Fibroblast of pulmonary artery (primary cell): Measurements from ENCODE around the gene SNTA1.
A peak's percentile ranks its signal among the peaks of the same experiment; 100 is the strongest.

Experiments
- DNase-seq: peaks from one replicate; pipeline ENCODE4 v3.0.0-alpha.2; 2010; ENCODE audit warnings: low read depth
- H3K4me3 ChIP-seq: replicated peaks from 2 replicates; pipeline ENCODE4 v1.5.1; 2011; ENCODE audit warnings: low read depth, mild to moderate bottlenecking, control low read depth, low read length, moderate library complexity
- TF ChIP-seq, protein P1 (sequence below): IDR thresholded peaks from 2 replicates; pipeline ENCODE4 v1.5.1; 2011; ENCODE audit warnings: mild to moderate bottlenecking, control low read depth, low read length, inconsistent platforms; ENCODE audit errors: missing control alignments

The SNTA1 gene

DNA sequence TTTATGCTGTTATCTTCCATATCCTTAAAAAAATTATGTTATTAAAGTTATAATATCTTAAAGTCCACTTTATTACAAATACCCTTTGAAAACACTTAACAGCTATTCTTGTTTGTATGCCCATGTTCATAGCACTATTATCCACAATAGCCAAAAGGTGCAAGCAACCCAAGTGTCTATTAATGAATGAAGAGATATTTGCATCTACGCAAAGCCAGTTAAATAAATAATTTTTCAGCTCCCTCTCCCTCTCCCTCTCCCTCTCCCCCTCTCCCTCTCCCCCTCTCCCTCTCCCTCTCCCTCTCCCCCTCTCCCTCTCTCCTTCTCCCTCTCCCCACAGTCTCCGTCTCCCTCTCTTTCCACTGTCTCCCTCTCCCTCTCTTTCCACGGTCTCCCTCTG lies 55.3 kb downstream of the SNTA1 start:
- TF ChIP-seq, protein P1, sequence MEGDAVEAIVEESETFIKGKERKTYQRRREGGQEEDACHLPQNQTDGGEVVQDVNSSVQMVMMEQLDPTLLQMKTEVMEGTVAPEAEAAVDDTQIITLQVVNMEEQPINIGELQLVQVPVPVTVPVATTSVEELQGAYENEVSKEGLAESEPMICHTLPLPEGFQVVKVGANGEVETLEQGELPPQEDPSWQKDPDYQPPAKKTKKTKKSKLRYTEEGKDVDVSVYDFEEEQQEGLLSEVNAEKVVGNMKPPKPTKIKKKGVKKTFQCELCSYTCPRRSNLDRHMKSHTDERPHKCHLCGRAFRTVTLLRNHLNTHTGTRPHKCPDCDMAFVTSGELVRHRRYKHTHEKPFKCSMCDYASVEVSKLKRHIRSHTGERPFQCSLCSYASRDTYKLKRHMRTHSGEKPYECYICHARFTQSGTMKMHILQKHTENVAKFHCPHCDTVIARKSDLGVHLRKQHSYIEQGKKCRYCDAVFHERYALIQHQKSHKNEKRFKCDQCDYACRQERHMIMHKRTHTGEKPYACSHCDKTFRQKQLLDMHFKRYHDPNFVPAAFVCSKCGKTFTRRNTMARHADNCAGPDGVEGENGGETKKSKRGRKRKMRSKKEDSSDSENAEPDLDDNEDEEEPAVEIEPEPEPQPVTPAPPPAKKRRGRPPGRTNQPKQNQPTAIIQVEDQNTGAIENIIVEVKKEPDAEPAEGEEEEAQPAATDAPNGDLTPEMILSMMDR, result no peak
- H3K4me3 ChIP-seq, result no peak overlapping the region
- DNase-seq, result no peak

DNA sequence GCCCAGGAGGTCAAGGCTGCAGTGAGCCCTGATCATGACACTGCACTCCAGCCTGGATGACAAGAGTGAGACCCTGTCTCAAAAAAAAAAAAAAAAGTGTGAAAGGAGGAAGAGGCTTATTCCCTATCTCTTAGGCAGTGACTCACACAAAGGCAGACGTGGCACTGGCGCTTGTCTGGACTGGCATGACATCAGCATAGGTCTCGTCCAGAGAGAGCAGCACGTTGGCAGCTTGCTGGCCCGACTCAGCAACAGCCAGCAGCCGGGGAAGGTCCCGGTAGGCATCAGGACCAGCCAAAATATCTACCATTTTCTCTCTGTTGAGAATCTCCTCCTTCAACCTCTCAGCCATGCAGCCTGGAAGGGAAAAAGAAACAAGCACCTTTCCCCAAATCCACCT lies 56.4 kb downstream of the SNTA1 start:
- no peak overlapping the region for H3K4me3 ChIP-seq
- TF ChIP-seq, protein P1, result no peak
- peak; percentile 62 for DNase-seq

DNA sequence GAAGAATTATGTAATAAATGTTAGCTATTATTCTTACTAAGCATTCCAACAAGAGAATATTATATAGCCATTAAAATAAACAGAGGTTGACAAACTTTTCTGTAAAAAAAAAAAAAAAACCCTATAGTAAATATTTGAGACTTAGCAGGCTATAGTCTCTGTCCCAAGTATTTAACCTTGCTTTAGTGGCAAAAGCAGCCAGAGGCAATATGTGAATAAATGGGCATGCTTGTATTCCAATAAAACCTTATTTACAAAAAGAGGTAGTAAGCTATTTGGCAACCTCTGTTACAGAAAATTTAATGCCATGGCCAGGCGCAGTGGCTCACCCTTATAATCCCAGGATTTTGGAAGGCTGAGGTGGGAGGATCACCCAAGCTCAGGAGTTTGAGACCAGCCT lies 56.9 kb downstream of the SNTA1 start:
- no peak overlapping the region for H3K4me3 ChIP-seq
- TF ChIP-seq, protein P1, result no peak
- DNase-seq, result no peak

DNA sequence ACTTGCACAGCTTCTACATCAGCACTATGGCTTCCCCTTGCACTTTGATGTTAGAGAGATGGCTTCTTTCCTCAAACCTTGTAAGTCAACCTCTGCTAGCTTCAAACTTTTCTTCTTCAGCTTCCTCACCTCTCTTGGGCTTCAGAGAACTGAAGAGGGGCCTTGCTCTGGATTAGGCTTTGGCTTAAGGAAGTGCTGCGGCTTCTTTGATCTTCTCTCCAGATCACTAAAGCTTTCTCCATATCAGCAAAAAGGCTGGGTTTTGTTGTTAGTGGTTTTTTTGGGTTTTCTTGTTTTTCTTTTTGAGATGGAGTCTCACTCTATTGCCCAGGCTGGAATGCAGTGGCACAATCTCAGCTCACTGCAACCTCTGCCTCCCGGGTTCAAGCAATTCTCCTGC lies 66.2 kb downstream of the SNTA1 start:
- TF ChIP-seq, protein P1, result no peak
- H3K4me3 ChIP-seq, result no peak overlapping the region
- DNase-seq, result no peak

DNA sequence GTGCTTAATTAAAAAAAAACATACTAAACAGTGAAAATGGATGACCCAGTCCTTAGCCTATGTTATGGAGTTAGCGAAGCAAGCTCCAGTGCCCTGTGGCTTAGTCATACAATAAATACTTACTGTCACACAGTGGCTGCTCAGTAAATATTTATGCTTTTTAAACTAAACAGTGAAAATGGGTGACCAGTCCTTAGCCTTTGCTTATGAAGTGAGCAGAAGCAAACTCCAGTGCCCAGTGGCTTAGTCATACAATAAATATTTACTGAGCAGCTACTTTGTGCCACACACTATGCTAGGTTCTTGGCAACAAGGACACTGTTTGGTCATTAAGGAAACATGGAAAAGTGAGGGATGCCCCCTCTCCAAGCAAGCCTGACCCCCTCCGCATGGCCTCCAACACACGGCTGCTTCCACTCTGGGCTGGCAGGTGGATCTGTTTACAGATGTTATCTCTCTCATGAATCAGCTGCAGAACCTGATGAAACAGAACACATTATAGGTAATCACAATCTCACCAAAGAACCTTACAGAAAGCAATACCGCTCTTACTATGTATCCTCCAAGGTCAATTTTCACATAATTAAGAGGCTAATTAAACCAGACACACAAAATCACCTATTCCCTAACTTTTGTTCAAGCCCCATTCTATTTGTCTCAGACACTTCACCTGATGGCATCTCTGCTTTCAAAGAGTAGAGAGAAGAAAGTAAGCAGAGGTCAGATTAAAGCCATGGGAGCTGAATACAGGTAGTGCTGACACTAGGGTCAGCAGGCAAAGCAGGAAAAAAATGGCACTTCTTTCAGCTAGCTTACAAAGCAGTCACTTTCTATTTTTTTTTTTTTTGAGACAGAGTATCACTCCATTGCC lies 69.6 kb downstream of the SNTA1 start:
- H3K4me3 ChIP-seq, result no peak overlapping the region
- TF ChIP-seq, protein P1, result no peak
- DNase-seq, result peak; percentile 23

DNA sequence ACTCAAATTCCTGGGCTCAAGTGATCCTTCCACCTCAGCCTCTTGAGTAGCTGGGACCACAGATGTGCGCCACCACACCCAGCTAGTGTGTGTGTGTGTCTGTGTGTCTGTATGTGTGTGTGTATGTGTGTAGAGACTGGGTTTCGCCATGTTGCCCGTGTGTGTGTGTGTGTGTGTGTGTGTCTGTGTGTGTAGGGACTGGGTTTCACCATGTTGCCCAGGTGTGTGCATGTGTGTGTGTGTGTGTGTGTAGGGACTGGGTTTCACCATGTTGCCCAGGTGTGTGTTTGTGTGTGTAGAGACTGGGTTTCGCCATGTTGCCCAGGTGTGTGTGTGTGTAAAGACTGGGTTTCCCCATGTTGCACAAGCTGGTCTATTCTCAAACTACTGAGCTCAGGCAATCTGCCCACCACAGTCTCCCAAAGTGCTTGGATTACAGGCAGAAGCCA lies 70.5 kb downstream of the SNTA1 start:
- TF ChIP-seq, protein P1, result no peak
- no peak overlapping the region for H3K4me3 ChIP-seq
- DNase-seq, result no peak

DNA sequence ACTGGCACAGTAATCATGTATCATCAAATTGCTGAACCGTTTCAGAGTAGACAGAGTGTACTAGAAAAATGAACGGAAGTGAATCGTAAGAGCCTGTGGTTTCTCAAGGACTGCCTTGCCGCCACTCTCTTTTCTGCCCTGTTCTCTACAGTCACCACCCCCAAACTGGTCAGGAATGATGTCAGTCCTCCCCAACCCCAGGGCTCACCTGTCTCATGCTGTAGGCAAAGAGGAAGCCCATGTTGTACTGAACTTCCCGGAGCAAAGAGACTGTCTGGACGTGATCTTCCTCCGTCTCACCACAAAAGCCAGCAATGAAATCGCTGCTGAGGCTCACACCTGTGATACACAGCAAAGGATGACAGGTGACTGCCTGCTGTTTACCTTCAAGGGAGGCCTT lies 73.3 kb downstream of the SNTA1 start:
- no peak overlapping the region for H3K4me3 ChIP-seq
- DNase-seq, result no peak
- TF ChIP-seq, protein P1, result no peak
